HFF-Myc (cell line): ENCODE data around the gene CDC42BPG.

ENCODE experiments used
- DNase-seq: peaks from one replicate; pipeline ENCODE4 v3.0.0-alpha.2; 2011; ENCODE audit warnings: low read depth; ENCODE audit errors: extremely low read depth
- H3K4me3 ChIP-seq: replicated peaks from 2 replicates; pipeline ENCODE4 v1.5.1; 2011; ENCODE audit warnings: low read depth, mild to moderate bottlenecking, control low read depth, low read length
- CTCF ChIP-seq: IDR thresholded peaks from 2 replicates; pipeline ENCODE4 v1.5.1; 2012; ENCODE audit warnings: mild to moderate bottlenecking, low read depth, low read length, control low read depth; ENCODE audit errors: missing control alignments

Gene CDC42BPG

DNA sequence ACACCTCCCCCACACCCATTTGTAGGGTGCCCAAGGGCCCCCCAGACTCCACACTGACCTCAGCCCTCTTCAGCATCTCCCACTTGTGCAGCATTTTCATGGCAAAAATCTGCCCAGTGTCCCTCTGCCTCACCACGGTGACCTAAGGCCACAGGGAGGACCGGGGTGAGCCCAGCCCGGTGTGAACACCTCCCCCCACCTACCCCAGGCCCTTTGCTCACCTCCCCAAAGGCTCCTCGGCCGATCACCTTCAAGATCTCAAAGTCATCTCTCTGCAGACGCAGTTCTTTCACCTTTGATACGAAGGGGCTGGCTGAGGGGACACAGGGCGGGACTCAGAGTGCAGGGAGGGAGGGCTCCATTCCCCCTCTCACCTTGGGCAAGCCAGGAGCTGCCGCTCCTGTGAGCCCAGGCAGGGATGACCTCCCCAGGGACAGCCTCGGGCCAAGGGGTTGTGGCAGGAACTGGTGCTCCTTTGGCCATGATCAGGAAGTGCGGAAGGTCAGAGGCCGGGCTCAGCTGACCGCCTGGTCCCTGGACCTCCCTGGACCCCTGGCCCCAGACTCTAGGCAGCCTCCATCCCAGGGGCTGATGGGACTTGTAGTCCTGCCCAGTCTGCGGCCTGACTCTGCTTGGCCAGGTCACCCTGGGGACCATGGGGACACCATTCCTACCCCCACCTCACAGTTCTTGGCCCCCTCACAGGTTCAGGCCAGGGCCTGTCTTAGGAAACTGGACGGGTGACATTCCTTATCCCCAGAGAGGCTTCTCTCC is 2.7 kb downstream of the CDC42BPG start:
- no peak for TF ChIP-seq CTCF
- no peak overlapping the region for H3K4me3 ChIP-seq
- DNase-seq, result no peak

- no peak overlapping the region for H3K4me3 ChIP-seq
- TF ChIP-seq CTCF, result no peak
- DNase-seq, result no peak
Observed at GRCh38 chr11:64839887-64840782, 4.3 kb downstream of the CDC42BPG start.

- H3K4me3 ChIP-seq, result no peak overlapping the region
- no peak for TF ChIP-seq CTCF
- no peak for DNase-seq
Observed at GRCh38 chr11:64839335-64839734, 5.1 kb downstream of the CDC42BPG start.

DNA sequence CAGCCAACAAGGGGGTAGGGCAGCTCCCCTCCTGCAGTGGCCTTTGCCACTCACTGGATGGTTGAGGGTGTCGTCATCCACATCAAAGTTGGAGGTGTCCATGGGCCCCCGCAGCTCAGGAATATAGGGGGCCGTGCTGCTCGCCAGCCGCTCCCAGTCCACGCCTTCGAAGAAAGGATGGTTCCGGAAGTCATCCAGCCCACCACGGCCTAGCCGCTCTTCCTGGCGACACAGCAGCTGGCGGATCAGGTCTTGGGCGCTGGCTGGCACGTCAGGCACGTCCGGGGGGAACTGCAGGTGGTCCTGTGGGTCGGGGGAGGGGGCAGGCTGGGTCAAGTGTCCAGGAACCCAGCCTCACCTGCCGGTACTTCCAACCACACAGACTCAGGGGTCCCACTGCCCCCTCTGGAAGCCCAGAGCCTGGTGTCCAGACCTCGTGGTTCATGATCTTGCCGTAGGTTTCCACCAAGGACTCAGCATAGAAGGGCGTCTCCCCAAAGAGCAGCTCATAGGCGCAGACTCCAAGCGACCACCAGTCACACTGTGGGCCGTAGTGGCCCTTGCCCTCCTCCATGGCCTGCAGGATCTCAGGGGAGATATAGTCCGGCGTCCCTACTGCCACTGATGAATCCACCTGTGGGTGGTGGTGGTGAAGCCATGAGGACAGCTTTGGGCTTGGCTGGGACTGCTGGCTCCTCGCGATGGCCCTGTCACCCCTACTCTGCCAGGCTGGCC is 5.7 kb downstream of the CDC42BPG start:
- no peak overlapping the region for H3K4me3 ChIP-seq
- no peak for DNase-seq
- TF ChIP-seq CTCF, result no peak

GRCh38 chr11:64837887-64838351 is 6.5 kb downstream of the CDC42BPG start:
- H3K4me3 ChIP-seq, result no peak overlapping the region
- no peak for DNase-seq
- TF ChIP-seq CTCF, result no peak

DNA sequence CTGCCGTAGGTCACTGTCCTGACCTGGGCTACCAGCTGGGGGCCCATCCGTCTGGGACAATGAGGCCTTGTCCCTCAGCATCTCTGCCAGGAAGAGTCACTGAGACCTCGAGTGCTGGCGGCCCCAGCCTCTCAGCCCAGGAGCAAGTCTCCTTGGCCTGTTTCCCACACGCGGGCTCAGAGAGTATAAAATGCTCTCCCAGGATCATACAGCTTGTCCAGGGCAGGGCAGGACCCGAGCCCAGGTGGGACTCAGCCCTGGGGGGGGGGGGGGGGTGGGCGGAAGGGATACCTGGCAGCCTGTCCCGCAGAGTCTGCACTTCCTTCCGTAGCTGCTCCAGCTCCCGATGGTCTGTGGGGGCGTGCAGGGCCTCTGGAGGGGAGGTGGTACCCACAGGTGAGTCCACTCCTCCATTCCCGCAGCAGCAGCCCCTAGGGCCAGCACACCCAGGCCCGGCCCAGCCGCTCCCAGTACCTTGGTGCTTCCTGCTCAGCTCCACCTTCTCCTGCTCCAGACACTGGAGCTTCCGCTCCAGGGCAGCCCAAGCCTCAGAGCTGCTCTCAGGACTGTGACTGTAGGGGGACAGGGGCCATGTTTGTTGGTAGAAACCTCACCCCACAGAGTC is 7.9 kb downstream of the CDC42BPG start:
- no peak for DNase-seq
- H3K4me3 ChIP-seq, result no peak overlapping the region
- no peak for TF ChIP-seq CTCF
